Stimulated activated effector memory CD8-positive, alpha-beta T cell treated with anti-CD3 and anti-CD28 coated beads, Interleukin-12 subunit alpha, Interleukin-12 subunit beta, amount 100 ng/mL, for 72 hours (primary cell): Measurements from ENCODE around the gene RGS6.

Source experiments
- ATAC-seq: fragments of 150-1000 bp; cut with Tn5 transposase; 2 replicates; pipeline ENCODE4 v1.10.0; 2021
- DNase-seq, 2 donors: peaks; one replicate each; pipeline ENCODE4 v3.0.0; 2021 to 2022; ENCODE audit warnings: low spot score in 2 of 2
- H3K27ac Mint-ChIP-seq: one replicate; pipeline ENCODE4 v1.8.0; 2022; ENCODE audit warnings: mild to moderate bottlenecking, mixed read lengths
- H3K36me3 Mint-ChIP-seq: one replicate; pipeline ENCODE4 v1.8.0; 2022; ENCODE audit warnings: mild to moderate bottlenecking, mixed read lengths
- H3K4me1 Mint-ChIP-seq: one replicate; pipeline ENCODE4 v1.8.0; 2022; ENCODE audit warnings: mixed read lengths
- H3K4me3 Mint-ChIP-seq: one replicate; pipeline ENCODE4 v1.8.0; 2022; ENCODE audit warnings: mild to moderate bottlenecking, mixed read lengths
- H3K9me3 Mint-ChIP-seq: one replicate; pipeline ENCODE4 v1.8.0; 2022; ENCODE audit warnings: mixed read lengths

Gene RGS6

DNA sequence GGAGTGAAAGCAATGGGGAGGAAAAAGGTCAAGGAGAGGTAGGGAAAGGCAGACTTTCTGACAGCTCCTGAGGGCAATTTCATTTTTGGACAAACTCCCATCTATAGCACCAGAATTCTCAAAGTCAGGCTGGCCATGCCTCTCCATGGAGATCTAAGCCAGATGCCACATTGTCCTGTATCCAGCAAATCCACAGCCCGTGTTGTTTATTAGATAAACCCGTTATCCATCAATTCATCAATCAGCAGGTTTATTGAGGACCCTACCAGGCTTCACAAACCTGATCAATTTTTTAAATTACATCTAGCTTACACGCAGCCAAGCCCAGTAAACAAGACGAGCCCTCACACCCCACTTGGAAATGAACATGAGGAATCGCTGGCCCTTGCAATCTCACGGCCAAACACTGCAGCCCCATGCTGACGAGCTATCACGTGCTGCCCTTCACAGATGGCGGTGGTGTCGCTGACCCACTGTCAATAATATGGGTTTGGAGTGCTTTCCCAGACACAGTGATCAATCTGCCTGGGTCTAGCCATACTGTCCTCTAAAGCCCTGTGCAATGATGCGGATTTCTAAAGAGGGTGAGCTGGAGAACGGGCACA is 628.8 kb downstream of the RGS6 start:
- Mint-ChIP-seq H3K27ac (no peak overlapping the region), H3K36me3 (no peaks in the 10 kb centered on the region), H3K9me3 (no peaks in the 10 kb centered on the region), H3K4me1 (no peaks in the 10 kb centered on the region), H3K4me3 (no peak overlapping the region)
- DNase-seq, result no peak
- ATAC-seq, result no peak

DNA sequence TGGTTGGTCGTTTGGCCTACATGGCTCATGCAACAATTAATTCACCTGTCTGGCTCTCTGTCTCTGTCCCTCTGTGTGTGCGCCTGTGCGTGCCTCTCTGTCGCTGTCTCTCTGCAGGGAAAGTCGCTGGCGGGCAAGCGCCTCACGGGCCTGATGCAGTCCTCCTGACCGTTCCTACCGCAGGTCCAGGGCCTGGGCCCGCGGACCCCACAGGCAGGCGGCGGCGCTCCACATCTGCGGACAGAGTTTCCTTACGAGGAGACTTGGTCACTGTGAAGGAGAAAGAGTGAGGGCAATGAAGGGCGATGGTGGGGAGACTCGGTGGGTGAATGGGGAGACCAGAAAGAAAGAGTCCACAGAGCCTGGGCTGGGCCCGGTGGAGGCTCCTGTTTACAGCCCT is 630.1 kb downstream of the RGS6 start:
- Mint-ChIP-seq H3K9me3 (no peaks in the 10 kb centered on the region), H3K36me3 (no peaks in the 10 kb centered on the region), H3K27ac (no peak overlapping the region), H3K4me3 (no peak overlapping the region), H3K4me1 (no peaks in the 10 kb centered on the region)
- DNase-seq (no peak), ATAC-seq (no peak)

DNA sequence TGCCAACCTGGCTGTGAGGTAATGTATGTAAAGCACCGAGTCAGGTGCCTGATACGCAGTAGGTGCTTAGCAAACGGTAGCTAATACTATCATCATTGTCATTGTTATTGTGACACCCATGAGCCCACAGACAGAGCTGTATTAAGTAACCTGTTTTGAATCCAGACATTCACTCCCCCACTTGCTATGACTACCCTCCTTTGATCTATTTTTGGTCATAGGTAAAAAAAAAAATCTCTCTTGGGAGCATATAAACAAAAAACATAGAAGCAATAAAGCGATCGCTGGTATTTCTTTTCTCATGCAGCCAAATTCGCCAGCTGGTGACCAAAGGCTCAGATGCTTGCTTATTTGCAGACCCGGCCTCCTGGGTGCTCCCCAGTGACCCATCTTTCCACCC is 631.4 kb downstream of the RGS6 start:
- no peaks in the 10 kb centered on the region for H3K36me3 Mint-ChIP-seq
- ATAC-seq (no peak), DNase-seq (no peak)
- H3K9me3 Mint-ChIP-seq, result no peaks in the 10 kb centered on the region
- no peaks in the 10 kb centered on the region for H3K4me1 Mint-ChIP-seq
- no peak overlapping the region for H3K4me3 Mint-ChIP-seq
- no peak overlapping the region for H3K27ac Mint-ChIP-seq

DNA sequence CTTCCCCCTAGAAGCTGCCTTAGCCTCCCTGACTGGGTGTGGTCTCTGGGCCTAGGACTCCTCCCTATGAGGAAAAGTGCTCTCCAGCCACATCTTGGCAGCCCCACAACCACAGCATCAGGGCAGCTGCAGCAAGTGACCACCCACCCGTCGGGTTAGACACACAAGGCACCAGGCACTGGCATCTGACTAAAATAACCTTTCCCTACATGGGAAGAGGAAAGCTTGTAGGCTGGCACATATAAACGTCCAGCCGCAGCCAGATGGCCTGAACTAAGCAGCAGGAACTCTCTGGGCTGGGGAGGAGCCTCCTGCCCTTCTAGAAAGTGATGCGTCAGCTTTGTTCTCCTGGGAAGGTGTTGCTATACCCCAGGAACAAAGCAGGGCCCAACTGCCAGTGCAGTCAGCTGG is 632.9 kb downstream of the RGS6 start:
- Mint-ChIP-seq H3K4me3 (no peak overlapping the region), H3K4me1 (no peaks in the 10 kb centered on the region), H3K9me3 (no peaks in the 10 kb centered on the region), H3K27ac (no peak overlapping the region), H3K36me3 (no peaks in the 10 kb centered on the region)
- ATAC-seq (no peak), DNase-seq (no peak)

DNA sequence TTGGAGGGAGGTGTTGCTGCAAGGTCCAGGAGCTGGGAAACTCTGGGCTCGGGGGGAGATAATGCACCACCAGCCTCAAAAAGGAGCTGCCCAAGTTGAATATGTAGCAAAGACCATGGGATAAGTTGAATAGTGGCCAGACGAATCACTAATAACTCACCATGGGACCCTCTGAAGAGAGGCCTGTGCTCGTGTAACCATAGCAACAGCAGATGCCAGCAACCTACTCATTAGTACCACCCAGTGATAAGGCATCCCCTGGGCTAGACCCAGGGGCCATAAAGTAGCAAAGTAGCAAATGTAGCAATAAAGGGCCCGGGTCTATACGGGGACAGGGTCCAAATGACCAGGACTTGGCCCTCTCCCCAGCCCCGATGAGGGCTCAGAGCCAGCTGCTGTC is 633.7 kb downstream of the RGS6 start:
- DNase-seq (no peak), ATAC-seq (no peak)
- H3K4me3 Mint-ChIP-seq, result no peak overlapping the region
- no peak overlapping the region for H3K27ac Mint-ChIP-seq
- no peaks in the 10 kb centered on the region for H3K9me3 Mint-ChIP-seq
- no peaks in the 10 kb centered on the region for H3K36me3 Mint-ChIP-seq
- H3K4me1 Mint-ChIP-seq, result no peaks in the 10 kb centered on the region

DNA sequence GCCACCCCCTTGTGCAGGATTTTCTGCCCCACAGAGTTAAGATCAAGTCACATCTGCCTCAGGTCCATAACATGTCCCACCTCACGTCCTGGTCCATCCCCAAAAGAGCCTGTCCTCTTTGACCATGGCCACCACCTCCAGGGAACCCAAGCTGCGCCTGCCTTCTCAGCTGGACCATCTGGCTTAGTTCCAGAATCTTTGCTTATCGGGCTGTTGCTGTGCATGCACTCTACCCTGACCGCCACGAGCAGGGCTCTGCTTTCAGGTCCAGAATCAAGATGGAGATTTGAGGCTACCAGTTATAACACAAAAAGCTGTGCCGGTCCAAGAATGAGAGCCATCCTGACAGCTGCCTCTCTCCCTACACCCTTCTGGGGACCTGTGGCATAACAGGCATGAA is 635.0 kb downstream of the RGS6 start:
- H3K36me3 Mint-ChIP-seq, result no peaks in the 10 kb centered on the region
- H3K4me1 Mint-ChIP-seq, result no peaks in the 10 kb centered on the region
- no peak for DNase-seq
- H3K27ac Mint-ChIP-seq, result no peak overlapping the region
- ATAC-seq, result no peak
- peaks cover 4% of the 10 kb centered on the region for H3K9me3 Mint-ChIP-seq
- no peak overlapping the region for H3K4me3 Mint-ChIP-seq

DNA sequence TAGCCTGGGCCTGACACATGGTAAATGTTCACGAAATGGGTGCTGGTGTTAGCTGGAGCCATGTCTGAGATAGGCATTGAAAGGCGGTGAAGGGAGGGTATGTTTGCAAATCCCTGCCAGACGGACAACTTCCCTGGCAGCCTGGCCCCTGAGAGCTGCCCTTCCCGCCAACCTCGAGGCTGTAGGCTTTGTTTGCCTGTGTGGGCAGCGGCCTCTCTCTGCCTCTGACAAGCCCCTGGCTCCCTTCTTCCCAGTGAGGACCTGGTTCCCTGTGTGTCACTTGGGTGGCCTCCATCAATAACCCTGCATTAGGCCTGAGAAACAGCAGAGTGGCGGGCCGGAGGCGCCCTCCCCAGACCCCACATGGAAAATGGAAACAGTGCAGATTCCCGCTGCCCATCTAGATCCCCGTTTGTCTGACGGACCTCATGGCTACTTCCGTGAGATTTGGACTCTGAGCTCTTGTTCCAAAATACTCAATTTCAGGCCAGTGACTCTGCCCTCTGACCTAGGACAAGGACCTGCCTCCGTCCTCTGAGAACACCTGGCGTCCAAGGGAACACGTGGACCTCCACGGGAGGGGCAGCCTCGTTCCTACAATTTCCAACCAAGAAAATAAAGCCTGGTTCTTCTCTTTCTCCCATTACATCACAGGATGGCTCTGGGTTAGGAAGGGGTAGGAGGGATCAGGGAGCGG is 636.2 kb downstream of the RGS6 start:
- H3K4me3 Mint-ChIP-seq, result no peak overlapping the region
- H3K27ac Mint-ChIP-seq, result no peak overlapping the region
- peaks cover 4% of the 10 kb centered on the region for H3K9me3 Mint-ChIP-seq
- DNase-seq (no peak), ATAC-seq (no peak)
- no peaks in the 10 kb centered on the region for H3K36me3 Mint-ChIP-seq
- no peaks in the 10 kb centered on the region for H3K4me1 Mint-ChIP-seq

DNA sequence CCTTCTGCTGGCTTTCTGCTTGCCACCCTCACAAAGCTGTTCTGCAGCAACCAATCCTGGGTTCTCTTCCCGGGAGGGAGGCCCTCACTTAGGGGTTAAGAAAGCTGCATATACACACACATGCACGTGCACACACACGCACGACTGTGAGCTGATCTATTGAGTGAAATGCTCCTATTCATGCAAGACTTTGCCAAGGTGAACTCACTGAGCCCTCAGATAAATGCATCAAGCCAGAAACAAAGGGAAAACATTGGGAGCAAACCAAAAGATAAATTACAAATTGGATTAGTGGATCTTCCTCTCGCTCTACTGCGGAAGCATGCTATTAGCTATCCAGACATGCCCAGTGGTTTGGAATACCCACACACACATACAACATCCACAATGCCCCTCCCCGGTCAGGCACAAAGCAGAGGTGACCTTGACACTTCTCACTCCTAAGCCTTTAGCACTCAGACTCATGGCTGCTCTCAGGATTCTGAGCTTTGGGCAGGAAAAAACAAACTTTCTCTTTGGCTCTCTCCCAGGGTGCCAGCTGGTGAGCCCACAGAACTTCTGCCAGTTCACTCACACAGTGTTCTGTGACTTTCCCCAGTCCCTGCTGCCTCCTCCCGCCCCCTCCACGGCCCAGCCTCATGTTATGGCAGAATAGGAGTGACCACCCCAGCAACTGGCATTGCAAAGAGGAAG is 641.6 kb downstream of the RGS6 start:
- Mint-ChIP-seq H3K36me3 (no peaks in the 10 kb centered on the region), H3K4me3 (no peak overlapping the region), H3K4me1 (peaks cover 11% of the 10 kb centered on the region), H3K27ac (peak overlapping the region; percentile 7), H3K9me3 (peaks cover 4% of the 10 kb centered on the region)
- ATAC-seq (no peak), DNase-seq (no peak)

DNA sequence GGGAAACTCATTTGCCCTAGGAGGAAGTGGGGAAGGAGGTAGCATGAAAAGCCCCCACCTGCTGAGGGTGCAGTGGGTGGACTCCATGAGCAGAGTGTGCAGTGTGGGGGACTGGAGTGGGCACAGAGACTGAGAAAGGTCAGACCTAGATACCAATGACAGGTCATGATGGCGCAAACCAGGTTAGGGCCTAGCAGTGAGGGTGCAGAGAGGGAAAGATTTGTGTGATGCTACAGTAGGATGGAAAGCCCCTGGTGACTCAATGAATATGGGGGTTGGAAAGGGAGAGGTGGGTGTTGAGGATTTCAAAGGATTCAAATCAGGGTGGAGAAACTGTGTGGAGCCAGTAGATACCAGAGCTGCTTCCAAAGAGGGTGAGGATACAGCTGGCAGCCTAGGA is 642.5 kb downstream of the RGS6 start:
- ATAC-seq (peak; percentile 52), DNase-seq (no peak)
- Mint-ChIP-seq H3K27ac (peak overlapping the region; percentile 7), H3K36me3 (no peaks in the 10 kb centered on the region), H3K4me3 (no peak overlapping the region), H3K4me1 (peaks cover 11% of the 10 kb centered on the region), H3K9me3 (peaks cover 4% of the 10 kb centered on the region)

DNA sequence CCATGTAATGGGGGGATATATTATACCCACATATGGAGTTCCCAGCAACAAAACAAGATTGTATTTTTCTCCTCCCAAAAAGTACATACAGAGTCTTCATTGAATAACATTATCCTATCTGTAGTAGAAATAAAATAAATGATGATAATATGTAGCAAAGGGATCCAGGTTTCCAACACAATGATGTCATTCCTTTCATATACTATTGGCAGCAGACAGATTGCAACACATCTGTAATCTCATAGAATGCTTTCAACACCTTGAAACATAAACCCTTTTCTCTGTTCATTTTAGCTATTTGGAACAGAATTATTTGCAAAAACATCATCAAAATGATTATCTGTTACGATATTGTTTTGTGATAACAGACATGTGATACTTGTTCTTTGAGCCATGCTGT is 644.0 kb downstream of the RGS6 start:
- Mint-ChIP-seq H3K27ac (no peak overlapping the region), H3K36me3 (no peaks in the 10 kb centered on the region), H3K4me1 (peaks cover 13% of the 10 kb centered on the region), H3K9me3 (peaks cover 2% of the 10 kb centered on the region), H3K4me3 (no peak overlapping the region)
- DNase-seq, result no peak
- no peak for ATAC-seq

DNA sequence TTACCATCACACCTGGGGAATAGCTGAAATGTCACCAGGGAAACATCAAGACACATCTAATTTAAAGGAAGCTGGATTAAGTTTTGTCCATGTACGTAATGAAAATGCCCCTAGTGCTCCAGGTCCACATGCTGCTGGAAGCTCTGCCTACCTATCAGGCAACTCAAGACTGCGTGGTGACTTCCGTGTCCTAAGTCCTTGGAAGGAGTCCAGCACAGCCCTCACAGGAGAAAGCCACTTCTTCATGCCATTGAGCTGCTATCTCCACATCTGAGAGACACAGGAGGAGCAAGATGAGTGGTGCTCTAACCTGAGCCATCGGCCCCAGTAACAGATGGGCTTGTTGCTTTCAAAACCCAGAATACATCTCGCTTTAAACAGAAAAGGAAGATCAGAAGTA is 645.3 kb downstream of the RGS6 start:
- no peak for ATAC-seq
- no peak overlapping the region for H3K4me3 Mint-ChIP-seq
- H3K36me3 Mint-ChIP-seq, result no peaks in the 10 kb centered on the region
- no peak for DNase-seq
- H3K4me1 Mint-ChIP-seq, result peaks cover 17% of the 10 kb centered on the region
- H3K27ac Mint-ChIP-seq, result no peak overlapping the region
- no peaks in the 10 kb centered on the region for H3K9me3 Mint-ChIP-seq

DNA sequence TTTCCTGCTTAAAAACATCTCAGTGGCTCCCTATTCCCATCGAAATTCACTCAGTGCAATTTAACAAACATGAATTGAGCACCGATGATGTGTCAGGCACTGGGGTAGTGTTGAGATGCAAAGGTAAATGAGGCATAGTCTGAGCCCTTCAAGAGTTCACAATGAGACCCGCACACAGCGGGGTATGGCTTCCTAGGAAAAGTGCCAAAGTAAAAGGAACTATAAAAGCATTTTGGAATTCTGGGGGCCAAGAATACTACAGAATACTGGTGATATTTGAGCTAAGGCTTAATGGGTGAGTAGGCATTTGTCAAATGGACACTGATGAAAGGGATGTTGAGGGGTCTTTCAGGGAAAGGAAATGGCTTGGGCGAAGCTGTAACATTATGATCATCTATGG is 646.3 kb downstream of the RGS6 start:
- Mint-ChIP-seq H3K4me3 (no peak overlapping the region), H3K9me3 (no peaks in the 10 kb centered on the region), H3K4me1 (peaks cover 17% of the 10 kb centered on the region), H3K36me3 (no peaks in the 10 kb centered on the region), H3K27ac (no peak overlapping the region)
- ATAC-seq (no peak), DNase-seq (no peak)

DNA sequence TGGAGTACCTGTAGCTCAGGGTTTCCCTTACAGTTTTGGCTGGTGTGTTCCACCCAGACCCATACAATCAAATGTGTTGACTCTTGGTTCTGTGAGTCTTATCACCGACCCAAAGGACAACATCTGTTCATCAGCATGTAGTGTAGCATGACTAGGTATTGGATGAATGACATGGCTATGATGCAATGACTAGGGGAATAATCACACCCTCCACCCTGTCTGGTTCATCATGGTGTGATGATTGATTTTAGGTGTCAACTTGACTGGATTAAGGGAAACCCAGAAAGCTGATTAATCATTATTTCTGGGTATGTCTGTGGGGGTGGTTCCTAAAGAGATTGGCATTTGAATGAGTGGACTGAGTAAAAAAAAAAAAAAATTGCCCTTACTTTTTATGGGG is 650.4 kb downstream of the RGS6 start:
- Mint-ChIP-seq H3K4me3 (no peak overlapping the region), H3K36me3 (no peaks in the 10 kb centered on the region), H3K4me1 (peaks cover 11% of the 10 kb centered on the region), H3K27ac (no peak overlapping the region), H3K9me3 (no peaks in the 10 kb centered on the region)
- ATAC-seq (peak; percentile 98), DNase-seq (no peak)

DNA sequence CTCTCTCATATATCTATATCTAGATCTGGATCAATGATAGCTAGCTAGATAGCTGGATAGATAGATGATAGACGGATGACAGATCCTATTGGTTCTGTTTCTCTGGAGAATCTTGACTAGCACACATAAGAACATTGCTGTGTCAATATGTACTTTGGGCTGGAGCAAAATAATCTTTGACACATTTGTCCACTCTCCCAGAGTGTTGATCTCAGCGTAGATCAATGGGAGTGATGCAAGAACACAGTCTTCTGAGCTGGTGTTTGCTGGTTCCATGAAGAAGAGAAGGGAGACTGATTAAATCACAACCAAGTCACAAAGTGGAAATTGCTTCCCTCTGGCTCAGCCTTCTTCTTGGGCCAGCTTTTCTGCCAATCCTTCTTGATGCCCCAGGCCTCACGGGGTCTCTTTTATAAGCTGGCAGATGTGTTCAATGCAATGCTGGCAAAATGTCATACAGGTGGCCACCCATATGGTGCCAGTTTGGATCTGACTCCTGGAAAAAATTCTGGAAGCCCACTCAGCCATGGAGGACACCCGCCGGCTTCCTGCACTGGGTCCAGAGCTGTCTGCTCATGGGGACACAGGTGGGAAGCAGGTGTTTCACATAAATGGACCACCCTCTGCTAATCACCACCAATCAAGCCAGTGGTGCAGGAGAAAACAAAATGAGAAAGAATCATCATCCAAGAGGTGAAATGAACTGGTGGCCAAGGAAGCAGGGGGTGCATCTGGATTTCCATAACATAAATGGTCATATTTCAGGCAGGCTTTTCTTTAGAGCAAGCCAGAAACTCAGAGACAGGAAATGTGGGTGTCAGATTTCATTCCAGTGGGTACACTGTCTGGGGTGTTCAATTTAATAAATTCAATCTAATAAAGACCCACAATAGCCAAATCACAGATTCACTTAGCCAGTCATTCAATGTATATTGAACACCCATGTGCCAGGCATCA is 651.4 kb downstream of the RGS6 start:
- no peaks in the 10 kb centered on the region for H3K36me3 Mint-ChIP-seq
- no peak overlapping the region for H3K4me3 Mint-ChIP-seq
- H3K27ac Mint-ChIP-seq, result peak overlapping the region; percentile 18
- peaks cover 11% of the 10 kb centered on the region for H3K4me1 Mint-ChIP-seq
- ATAC-seq, result no peak
- H3K9me3 Mint-ChIP-seq, result no peaks in the 10 kb centered on the region
- DNase-seq, result no peak

DNA sequence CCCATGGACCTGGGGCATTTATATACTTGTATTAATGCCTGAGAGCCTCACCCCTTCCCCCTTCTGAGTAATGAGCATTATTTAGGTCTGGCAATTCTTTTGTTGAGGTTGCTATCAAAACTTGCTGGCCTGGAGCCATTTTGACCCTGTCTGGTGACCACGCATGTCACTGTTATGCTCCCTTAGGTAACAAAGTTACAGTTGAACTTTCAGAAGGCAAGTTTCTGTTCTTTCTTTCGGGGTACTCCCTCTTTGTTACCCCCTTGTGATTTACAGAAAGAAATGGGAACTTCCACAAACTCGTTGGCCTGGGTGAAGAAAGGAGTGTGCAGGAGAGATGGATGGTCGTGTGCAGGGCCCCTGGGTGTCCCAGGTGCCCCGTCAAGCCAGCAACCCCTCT is 656.3 kb downstream of the RGS6 start:
- no peak for ATAC-seq
- H3K36me3 Mint-ChIP-seq, result no peaks in the 10 kb centered on the region
- H3K4me1 Mint-ChIP-seq, result peaks cover 35% of the 10 kb centered on the region
- H3K4me3 Mint-ChIP-seq, result no peak overlapping the region
- H3K27ac Mint-ChIP-seq, result no peak overlapping the region
- H3K9me3 Mint-ChIP-seq, result no peaks in the 10 kb centered on the region
- DNase-seq, result no peak
